Measurements from ENCODE around the gene PLIN3.

DNA sequence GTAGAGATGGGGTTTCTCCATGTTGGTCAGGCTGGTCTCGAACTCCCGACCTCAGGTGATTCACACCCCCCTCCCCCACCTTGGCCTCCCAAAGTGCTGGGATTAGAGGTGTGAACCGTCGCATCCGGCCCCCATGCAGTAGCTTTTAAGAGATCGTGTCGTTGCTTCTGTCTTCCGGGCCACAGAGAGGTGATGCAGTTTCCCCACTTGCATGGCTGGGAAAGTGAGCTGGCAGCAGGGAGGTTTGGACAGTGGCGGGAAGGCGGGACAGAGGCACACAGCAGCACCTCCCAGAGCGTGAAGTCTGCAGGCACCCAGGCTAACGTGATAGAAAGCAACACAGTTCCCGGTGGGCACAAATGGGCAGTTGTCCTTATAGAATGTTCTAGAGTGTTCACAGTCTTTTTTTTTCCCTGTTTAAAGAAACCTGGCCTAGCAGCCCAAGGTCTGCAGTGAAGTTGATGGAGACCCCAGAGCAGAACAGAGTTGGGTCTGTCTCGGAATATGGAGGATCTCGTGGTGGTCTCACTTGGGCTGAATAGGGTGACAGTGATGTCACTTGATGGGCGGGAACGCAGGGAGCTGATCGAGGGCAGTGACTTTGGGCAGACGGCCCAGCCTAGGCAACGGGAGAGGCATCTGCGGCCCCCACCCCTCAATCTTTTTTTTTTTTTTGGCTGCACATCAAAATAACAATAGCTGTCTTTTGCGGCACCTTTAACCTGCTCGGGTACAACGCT lies 46.7 kb upstream of the PLIN3 start:
- TF ChIP-seq, protein P1, sequence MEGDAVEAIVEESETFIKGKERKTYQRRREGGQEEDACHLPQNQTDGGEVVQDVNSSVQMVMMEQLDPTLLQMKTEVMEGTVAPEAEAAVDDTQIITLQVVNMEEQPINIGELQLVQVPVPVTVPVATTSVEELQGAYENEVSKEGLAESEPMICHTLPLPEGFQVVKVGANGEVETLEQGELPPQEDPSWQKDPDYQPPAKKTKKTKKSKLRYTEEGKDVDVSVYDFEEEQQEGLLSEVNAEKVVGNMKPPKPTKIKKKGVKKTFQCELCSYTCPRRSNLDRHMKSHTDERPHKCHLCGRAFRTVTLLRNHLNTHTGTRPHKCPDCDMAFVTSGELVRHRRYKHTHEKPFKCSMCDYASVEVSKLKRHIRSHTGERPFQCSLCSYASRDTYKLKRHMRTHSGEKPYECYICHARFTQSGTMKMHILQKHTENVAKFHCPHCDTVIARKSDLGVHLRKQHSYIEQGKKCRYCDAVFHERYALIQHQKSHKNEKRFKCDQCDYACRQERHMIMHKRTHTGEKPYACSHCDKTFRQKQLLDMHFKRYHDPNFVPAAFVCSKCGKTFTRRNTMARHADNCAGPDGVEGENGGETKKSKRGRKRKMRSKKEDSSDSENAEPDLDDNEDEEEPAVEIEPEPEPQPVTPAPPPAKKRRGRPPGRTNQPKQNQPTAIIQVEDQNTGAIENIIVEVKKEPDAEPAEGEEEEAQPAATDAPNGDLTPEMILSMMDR (IDR thresholded peaks at IDR 0.05 in 4 of 5, conservative IDR thresholded peaks at IDR 0.05 in 1 of 5), result no peak
- TF ChIP-seq POLR2A (IDR thresholded peaks at IDR 0.05), result no peak

Measured in gastrocnemius medialis (tissue), 4 donors.